Pancreas (tissue), 10 donors: ENCODE data around the gene PRRC2B. TPM values are rescaled to one million over a fixed set of nuclear protein-coding genes. Genes with fewer than 3 reads are reported as not detected.

Source experiments
- ATAC-seq, 4 donors: fragments of 200-7000 bp; cut with Tn5 transposase; one replicate each; pipeline versions ENCODE4 v1.8.0 to v1.9.1; 2020; ENCODE audit warnings: mild to moderate bottlenecking in 4 of 4, moderate library complexity in 4 of 4
- DNase-seq, 6 donors: peaks; one replicate each; pipeline ENCODE4 v3.0.0-alpha.2; 2020
- FAIRE-seq: peaks from 2 replicates; lab custom pipeline; 2012; peaks lifted over from hg19 to GRCh38; lab: Jason Lieb, UNC
- H3K27ac ChIP-seq, 4 donors: fragments of 200-600 bp; sonication (generic); 1 replicate in 3 of 4; 2 replicates in 1 of 4; pipeline versions ENCODE4 v1.5.0 to v1.8.0; 2020
- H3K27me3 ChIP-seq, 4 donors: fragments of 200-600 bp; one replicate each; pipeline ENCODE4 v1.8.0; 2021
- H3K36me3 ChIP-seq, 3 donors: fragments of 200-600 bp; sonication (generic) in 1 of 3; one replicate each; pipeline versions ENCODE4 v1.5.0 to v1.8.0; 2020 to 2021
- H3K4me1 ChIP-seq, 3 donors: fragments of 200-600 bp; one replicate each; pipeline ENCODE4 v1.8.0; 2021
- H3K4me3 ChIP-seq, 4 donors: fragments of 200-600 bp; sonication (generic) in 2 of 4; one replicate each; pipeline versions ENCODE4 v1.5.0 to v1.8.0; 2020 to 2021
- H3K9me3 ChIP-seq, 4 donors: fragments of 200-600 bp; one replicate each; pipeline ENCODE4 v1.8.0; 2021
- CTCF ChIP-seq, 4 donors: fragments of 200-600 bp; sonication (generic) in 3 of 4; IDR thresholded peaks; one replicate each; pipeline versions ENCODE4 v1.5.0 to v1.8.0; 2021; ENCODE audit warnings: antibody characterized with exemption in 4 of 4
- WGBS, 2 donors: extraction: QIAGEN DNeasy Blood & Tissue Kit; methylation state at CpG; one replicate each; pipeline ENCODE4 v1.1.7; 2013; 5-methylcytosine and 5-hydroxymethylcytosine counted together
- intact Hi-C, 3 donors: fragments of 100-400 bp; cut with DNase I; formaldehyde crosslinking; loops; one replicate each; pipeline versions ENCODE4 v1.11.1 to v1.14.2; 2022
- polyA plus RNA-seq, 2 donors: library from polyadenylated mRNA; stranded (reverse); fragments of 200-250 nt; gene quantifications; one replicate each; pipeline ENCODE4 v1.2.3, GENCODE V29; 2013
- total RNA-seq, 6 donors: library from RNA; stranded (reverse); fragmentation: NEBNext Ultra II Directional in 4 of 6; extraction: Animal tissue kit (Norgen Biotek cat#: 25700) in 4 of 6; gene quantifications; one replicate each; pipeline versions ENCODE4 v1.2.1 to v1.2.4, GENCODE V29; 2021 to 2023
- donor health status: healthy with polysubstance abuse.
- donor health status: DM: no; HTN: no; CAD: no; lungs with moderate emphysema.
- donor health status: DM: no; HTN: no; CAD: no.
- donor health status: control.
- donor health status: control.
- donor health status: Bipolar disorder and iron deficiency.
- donor health status: DM: yes; HTN: yes; CAD: no.
- donor health status: DM: no; HTN: no; CAD: no.
- donor health status: DM: no; HTN: no; CAD: no.
- donor health status: DM: yes; HTN: yes; CAD: no.

PRRC2B gene
- total and polyA plus RNA-seq, 8 donors, result 44.8 to 132 (median 90.3) TPM

GRCh38 chr9:131475956-131476776 lies 82.3 kb downstream of the PRRC2B start:
- DNase-seq, result peak in 2 of 6 donors; percentile 50 to 54
- WGBS, 2 donors, result 87 to 89% methylated on average over 35 to 40 of the region's 40 CpGs
- Histone ChIP-seq H3K27me3 (no peaks in the 10 kb centered on the region), H3K9me3 (no peaks in the 10 kb centered on the region), H3K27ac (no peak overlapping the region), H3K4me1 (no peaks in the 10 kb centered on the region), H3K4me3 (no peak overlapping the region), H3K36me3 (peaks cover 14 to 81% (median 66%) of the 10 kb centered on the region in 3 donors)
- intact Hi-C loops, result loop anchor here in 1 of 3 donors (10.0 kb wide), 1 partner anchor 121 kb away; no protein-coding TSS in a partner anchor
- no peak for TF ChIP-seq CTCF (IDR thresholded peaks at IDR 0.05)
- ATAC-seq, result peak; percentile 24 to 43 (median 30)
- no peak for FAIRE-seq

- H3K27ac ChIP-seq, result no peak overlapping the region
- ATAC-seq (no peak), FAIRE-seq (no peak), DNase-seq (peak in 2 of 6 donors; percentile 51 to 59)
- no peak for TF ChIP-seq CTCF (IDR thresholded peaks at IDR 0.05)
- WGBS, 2 donors, result 89% methylated on average over 18 of the region's 18 CpGs
- no peak overlapping the region for H3K4me3 ChIP-seq
- no peaks in the 10 kb centered on the region for H3K27me3 ChIP-seq
- no peaks in the 10 kb centered on the region for H3K9me3 ChIP-seq
- no peaks in the 10 kb centered on the region for H3K4me1 ChIP-seq
- intact Hi-C loops, result loop anchor here in 1 of 3 donors (10.0 kb wide), 1 partner anchor 122 kb away; no protein-coding TSS in a partner anchor
- H3K36me3 ChIP-seq, result peaks cover 12 to 79% (median 64%) of the 10 kb centered on the region in 3 donors
These were observed 83.0 kb downstream of the PRRC2B start for GRCh38 chr9:131476777-131477345.

- peaks cover 13 to 80% (median 69%) of the 10 kb centered on the region in 3 donors for H3K36me3 ChIP-seq
- WGBS, 2 donors, result 91 to 92% methylated on average over 11 of the region's 11 CpGs
- intact Hi-C loops, result loop anchor here in 1 of 3 donors (10.0 kb wide), 1 partner anchor 123 kb away; no protein-coding TSS in a partner anchor
- H3K27me3 ChIP-seq, result no peaks in the 10 kb centered on the region
- ATAC-seq (no peak), DNase-seq (peak in 2 of 6 donors; percentile 45 to 57), FAIRE-seq (no peak)
- H3K27ac ChIP-seq, result no peak overlapping the region
- TF ChIP-seq CTCF (IDR thresholded peaks at IDR 0.05), result no peak
- H3K4me3 ChIP-seq, result no peak overlapping the region
- no peaks in the 10 kb centered on the region for H3K4me1 ChIP-seq
- no peaks in the 10 kb centered on the region for H3K9me3 ChIP-seq
These were observed 83.5 kb downstream of the PRRC2B start for GRCh38 chr9:131477367-131477766.

- no peak for TF ChIP-seq CTCF (IDR thresholded peaks at IDR 0.05)
- FAIRE-seq (no peak), DNase-seq (peak in 1 of 6 donors; percentile 45), ATAC-seq (no peak)
- WGBS, 2 donors, result 86 to 89% methylated on average over 19 of the region's 19 CpGs
- Histone ChIP-seq H3K9me3 (no peaks in the 10 kb centered on the region), H3K4me1 (no peaks in the 10 kb centered on the region), H3K27ac (no peak overlapping the region), H3K36me3 (peaks cover 17 to 79% (median 69%) of the 10 kb centered on the region in 3 donors), H3K27me3 (no peaks in the 10 kb centered on the region), H3K4me3 (no peak overlapping the region)
- intact Hi-C loops, result loop anchor here in 1 of 3 donors (10.0 kb wide), 1 partner anchor 123 kb away; no protein-coding TSS in a partner anchor
These were observed 84.0 kb downstream of the PRRC2B start for GRCh38 chr9:131477816-131478419.
